GM20431 (cell line): ENCODE results near the gene EIF4E.
"Not testable (repeated sequence)": the region's sequence is repeated elsewhere in the genome, so short reads cannot be mapped to it uniquely, and the experiment has no call there.

Source experiments
- in situ Hi-C: fragments of 300-500 bp; cut with MseI, MboI; formaldehyde crosslinking; loops from one replicate; pipeline ENCODE4 v1.15.0; 2020; ENCODE audit warnings: low sequenced_read_pairs; ENCODE audit not compliant: unreplicated experiment

Gene EIF4E

DNA sequence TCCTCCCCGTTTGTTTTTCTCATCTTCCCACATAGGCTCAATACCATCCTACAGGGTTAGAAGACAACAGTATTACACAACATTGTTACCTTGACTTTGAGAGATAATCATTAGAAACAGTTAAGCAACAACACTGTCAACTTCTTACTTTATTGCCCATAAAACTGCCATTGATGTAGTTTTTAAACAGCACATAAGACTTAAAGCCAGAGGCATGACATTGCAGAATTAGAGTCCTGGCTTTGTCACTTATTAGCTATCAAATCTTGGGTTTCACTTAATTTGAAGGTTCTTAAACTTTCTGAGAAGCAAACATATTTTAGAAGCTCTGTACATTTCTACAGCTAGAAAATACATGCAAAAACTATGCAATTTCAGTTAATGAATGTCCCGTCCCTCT, 41.8 kb downstream of the EIF4E start:
- in situ Hi-C loops = no loop called here

DNA sequence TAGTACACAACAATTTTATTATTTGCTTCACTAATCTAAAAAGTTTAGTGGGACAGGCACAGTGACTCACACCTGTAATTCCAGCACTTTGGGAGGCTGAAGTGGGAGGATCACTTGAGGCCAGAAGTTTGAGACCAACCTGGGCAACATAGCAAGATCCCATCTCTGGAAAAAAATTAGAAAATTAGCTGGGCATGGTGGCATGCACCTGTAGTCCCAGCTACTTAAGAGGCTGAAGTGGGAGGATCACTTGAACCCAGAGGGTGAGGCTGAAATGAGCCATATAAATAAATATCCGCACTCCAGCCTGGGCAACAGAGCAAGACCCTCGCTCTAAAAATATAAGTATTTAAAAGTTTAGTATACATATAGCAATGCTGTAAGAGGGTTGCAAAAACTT, 42.6 kb downstream of the EIF4E start:
- in situ Hi-C loops = not testable (repeated sequence)

DNA sequence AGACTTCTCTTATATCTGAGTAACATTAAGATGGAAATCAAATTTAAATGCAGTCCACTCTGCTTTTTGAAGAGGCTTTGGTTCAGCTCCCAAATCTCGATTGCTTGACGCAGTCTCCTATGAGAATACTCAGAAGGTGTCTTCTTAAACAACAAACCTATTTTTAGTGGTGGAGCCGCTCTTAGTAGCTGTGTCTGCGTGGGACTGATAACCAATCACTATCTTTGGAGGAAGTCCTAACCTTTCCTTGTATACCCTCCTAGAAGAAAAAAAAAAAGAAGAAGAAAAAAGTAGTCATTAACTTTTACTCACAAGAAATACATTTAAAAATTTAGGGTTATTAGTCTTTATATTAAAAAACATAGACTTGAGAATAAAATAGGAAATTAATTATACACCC, 48.0 kb downstream of the EIF4E start:
- in situ Hi-C loops = not testable (repeated sequence)

DNA sequence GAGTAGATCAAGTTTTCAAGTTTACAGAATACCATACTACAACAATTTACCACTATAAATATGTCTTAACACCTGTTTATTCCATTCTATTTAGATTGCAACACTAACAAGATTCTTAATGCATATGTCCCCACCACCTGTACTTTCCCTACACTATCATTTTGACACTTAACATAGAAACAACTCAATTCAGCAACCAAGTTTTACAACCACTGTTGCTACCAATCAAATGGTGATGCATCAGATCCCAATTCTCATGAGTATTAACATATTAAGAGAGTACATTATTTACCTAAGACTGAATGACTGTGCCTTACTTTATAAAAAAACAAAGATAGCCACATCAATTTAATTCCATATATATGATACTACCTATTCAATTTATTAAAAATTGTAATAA, 49.4 kb downstream of the EIF4E start:
- in situ Hi-C loops = no loop called here

DNA sequence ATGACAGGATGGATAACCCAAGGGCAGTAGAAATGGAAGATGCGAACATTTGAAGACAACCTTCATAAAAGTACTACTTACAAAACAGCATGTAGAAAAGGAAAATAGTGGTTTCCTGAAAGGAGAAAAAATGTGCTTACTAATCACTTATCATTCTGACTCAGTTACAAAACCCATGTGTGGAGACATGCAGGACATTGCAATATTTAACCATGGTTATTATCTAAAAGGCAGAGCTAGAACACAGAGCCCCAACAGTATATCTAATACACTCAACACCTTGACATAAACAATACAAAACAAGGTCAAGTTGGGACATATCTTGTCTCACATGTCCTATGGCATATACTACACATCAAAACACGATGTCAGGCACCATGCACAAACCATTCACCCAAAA, 55.9 kb downstream of the EIF4E start:
- in situ Hi-C loops = no loop called here

DNA sequence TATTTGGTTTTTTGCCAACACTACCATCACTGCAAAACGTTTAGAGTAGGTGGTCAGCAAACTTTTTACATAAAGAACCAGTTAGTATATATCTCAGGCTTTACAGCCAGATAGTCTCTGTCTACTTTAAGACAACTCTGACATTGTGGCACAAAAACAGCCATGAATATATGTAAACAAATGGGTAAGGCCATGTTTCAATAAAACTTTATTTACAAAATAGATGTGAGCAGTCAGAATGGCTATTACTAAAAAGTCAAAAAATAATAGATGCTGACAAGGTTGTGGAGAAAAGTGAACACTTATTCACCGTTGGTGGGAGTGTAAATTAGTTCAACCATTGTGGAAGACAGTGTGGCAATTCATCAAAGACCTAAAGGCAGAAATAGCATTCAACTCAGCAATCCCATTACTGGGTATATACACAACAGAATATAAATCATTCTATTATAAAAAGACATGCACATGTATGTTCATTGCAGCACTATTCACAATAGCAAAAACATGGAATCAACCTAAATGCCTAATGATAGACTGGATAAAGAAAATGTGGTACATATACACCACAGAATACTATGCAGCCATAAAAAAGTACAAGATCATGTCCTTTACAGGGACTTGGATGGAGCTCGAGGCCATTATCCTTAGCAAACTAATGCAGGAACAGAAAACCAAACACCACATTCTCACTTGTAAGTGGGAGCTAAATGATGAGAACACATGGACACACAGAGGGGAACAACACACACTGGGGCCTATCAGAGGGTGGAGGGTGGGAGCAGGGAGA, 56.6 kb downstream of the EIF4E start:
- in situ Hi-C loops = not testable (repeated sequence)

DNA sequence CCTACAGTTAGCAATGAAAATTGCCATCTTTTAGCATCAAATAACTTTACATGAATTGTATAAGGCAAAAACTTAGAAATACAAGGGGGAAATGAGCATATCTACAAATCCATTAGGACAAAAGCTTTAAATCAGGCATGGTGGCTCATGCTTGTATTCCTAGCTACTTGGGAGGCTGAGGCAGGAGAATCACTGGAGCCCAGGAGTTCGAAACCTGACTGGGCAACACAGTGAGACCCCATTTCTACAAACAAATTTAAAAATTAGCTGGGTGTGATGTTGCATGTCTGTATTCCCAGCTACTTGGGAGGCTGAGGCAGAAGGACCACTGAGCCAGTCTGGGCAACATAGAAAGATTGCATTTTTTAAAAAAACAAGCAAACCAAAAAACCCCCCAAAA, 61.3 kb downstream of the EIF4E start:
- in situ Hi-C loops = no loop called here

DNA sequence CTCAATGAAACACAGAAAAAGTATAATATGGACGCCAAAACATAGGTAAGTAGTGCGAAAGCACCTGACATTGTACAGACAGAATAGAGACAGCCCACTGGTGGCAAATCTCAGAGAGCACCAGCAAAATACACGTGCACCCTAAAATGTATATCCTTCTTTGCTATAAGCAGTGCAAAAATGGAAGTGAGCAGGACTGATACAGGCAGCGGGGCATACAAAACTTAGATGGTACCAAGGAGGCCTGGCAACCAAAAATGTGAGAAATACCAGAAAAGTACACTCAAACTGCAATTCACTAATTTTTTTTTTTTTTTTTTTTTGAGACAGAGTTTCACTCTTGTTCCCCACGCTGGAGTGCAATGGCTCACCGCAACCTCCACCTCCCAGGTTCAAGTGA, 63.9 kb downstream of the EIF4E start:
- in situ Hi-C loops = no loop called here

DNA sequence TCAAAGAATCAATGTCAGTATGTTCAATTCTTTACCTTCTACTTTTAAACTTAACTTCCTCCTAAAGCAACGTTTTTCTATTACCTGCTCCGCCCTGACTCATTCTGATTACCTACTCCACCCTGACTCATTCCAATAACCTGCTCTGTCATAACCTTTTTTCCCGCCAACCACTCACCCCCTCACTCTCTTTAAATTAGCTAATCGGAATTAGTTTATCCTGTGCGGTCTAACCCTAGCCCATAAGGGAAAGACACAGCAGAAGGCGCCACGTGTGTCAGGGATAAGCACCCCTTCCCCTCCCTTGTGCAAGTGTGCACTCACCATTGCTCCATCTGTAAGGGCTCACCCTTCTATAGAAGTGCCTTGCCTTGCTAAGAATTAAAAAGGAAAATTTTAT, 64.4 kb downstream of the EIF4E start:
- in situ Hi-C loops = no loop called here

DNA sequence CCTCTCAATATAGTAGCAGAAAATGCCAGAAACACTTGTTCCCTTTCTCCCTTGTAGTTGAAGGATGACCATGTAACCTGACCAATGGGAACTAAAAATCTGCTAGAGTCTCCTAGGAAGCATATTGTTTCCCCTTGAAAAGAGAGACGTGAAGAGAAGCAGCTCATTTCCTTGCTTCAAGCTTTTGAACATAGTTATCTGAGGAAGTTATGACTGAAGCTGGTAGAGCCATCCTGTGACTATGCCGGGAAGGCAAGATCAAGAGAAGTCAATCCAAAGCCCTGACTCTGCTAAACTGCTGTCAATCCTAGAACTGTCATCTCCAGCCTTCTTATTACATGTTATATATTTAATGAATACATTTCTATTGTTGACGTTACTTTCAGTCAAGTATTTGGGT, 66.6 kb downstream of the EIF4E start:
- in situ Hi-C loops = no loop called here

DNA sequence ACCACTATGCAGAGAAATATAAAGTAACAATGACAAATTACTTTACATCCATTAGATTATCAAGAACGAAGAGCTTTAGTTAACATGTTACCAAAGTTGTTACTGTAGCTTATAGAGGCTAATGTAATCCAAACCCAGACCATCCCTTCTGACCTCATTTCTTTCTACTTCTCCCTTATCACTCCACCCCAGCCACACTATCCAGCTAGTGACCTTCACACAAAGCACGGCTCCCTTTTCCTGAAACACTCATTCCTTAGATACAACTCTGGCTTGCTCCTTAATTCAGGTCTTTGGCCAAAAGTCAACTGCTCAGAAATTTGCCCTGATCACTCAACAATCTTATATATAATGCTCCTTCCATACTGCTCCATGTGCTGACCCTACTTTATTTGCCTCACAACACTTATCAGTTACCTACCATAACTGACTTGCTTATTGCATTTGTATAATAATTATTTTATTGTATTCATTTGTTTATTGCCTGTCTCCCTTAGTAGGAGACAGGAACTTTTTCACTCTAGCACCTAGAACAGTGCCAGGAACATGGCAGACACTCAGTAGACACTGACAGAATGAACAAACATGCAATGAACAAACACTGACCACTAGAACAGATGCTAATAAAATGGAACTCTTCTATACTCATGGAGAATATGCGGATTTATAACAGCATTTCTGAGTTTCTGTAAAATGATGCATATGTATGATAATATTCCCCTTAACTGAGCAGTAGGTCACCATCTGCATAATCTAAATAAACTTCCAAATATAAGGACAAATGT, 67.6 kb downstream of the EIF4E start:
- in situ Hi-C loops = no loop called here

DNA sequence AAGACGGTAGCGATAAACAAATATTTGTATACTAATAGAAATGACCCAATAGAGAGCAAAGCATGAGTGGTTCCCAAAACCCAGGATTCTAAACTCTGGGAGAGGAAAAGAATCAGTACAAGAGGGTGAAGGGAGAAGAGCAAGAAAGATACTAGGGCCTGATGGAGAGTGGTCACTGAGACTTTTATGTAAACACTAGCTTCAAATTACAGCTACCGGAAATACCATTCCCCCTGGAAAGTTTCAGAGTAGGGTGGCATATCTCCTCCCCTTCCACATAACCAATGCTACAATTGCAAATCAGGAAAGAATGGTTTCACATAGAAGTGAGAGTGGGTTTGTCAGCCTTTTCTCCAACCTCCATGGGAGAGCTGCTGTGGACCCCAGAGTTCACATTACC, 77.1 kb downstream of the EIF4E start:
- in situ Hi-C loops = no loop called here

DNA sequence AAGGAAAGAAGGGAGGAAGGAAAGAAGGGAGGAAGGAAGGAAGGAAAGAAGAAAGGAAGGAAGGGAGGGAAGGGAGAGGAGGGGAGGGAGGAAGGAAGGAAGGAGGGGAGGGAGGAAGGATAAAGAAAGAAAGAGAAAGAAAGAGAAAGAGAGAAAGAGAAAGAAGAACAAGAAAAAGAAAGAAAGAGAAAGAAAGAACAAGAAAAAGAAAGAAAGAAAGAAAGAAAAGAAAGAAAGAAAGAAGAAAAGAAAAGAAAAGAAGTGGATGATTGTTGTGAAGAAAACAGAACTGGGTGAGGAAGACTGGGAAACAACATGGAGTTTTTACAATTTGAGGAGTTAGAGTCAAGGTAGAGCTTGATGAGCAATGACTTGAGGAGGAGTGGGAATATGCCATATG, 78.0 kb downstream of the EIF4E start:
- in situ Hi-C loops = no loop called here

DNA sequence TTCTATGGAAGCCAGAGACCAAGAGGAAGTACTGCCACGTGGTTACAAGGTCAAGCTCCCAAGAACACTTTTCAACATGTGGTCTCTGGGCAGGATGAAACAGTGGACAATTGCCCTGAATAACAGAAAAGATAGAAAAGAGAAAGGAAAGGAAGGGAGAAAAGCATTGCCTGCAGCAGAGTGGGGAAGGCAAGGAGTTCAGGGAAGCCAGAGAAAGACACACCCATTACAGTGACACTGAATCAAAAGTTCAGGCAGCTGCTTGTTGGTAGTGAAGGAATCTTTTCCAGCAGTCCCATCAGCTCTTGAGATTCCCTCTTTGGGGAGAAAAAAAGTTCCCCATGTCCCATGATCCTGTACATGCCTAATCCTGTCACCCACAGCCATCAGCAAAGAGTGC, 80.5 kb downstream of the EIF4E start:
- in situ Hi-C loops = no loop called here

DNA sequence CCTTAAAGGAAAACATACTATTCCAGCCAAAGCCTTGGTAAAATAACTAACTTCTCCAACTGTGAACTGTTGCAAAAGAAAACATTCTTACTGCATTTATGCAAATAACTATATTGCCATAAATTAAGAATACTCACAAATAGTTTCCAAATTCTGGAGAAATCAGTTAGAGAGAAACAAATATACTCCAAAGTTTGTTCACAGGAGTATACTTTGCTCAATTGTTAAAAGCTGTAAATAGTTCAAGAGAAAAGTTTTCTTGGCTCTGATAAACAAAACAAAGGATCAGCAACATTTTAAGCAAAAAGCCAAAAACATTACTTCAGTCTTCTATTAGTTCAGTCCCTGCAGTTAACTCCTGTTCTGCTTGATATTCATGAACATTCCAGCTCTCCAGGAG, 83.0 kb downstream of the EIF4E start:
- in situ Hi-C loops = no loop called here

DNA sequence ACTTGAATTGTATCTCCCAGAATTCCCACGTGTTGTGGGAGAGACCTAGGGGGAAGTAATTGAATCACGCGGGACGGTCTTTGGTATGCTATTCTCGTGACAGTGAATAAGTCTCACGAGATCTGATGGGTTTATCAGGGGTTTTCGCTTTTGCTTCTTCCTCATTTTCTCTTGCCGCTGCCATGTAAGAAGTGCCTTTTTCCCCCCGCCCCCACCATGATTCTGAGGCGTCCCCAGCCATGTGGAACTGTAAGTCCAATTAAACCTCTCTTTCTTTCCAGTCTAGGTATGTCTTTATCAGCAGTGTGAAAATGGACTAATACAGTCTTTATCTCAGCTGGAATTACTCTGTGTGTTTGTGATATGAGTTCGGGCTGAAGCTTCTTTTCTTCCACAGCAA, 86.0 kb downstream of the EIF4E start:
- in situ Hi-C loops = not testable (repeated sequence)

DNA sequence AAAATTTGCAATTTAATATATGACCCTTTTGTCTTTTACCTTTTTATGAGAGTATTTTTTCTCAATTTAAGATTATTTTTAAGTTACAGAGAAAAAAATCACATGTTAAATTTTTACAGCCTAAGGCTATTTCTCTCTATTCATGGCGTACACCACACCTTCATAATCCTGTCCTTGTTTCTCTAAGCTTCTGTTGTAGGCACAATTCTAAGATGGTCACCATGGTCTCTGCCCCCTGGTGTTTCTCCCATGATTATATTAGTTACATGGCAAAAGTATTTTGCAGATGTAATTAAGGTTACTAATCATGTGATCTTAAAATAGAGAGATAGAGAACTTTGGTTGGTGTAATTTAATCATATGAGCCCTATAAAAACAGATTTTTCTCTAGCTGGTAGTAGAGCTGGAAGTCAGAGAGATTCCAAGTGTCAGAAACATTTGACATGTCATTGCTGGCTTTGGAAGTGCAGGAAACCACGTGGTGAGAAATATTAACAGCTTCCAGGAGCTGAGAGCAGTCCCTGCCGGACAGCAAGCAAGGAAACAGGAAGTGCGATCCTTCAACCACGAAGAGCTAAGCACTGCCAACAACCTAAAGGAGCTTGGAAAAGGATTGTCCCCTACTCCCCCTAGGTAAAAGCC, 89.8 kb downstream of the EIF4E start:
- in situ Hi-C loops = no loop called here

DNA sequence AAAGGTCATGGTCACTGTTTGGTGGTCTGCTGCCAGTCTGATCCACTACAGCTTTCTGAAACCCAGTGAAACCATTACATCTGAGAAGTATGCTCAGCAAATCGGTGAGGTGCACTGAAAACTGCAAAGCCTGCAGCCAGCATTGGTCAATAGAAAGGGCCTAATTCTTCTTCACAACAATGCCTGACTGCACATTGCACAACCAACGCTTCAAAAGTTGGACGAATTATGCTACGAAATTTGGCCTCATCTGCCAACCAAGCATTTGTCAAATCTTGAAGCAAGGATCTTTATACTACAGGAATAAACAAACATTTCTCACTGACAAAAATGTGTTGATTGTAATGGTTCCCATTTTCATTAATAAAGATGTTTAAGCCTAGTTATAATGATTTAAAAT, 90.4 kb downstream of the EIF4E start:
- in situ Hi-C loops = no loop called here

DNA sequence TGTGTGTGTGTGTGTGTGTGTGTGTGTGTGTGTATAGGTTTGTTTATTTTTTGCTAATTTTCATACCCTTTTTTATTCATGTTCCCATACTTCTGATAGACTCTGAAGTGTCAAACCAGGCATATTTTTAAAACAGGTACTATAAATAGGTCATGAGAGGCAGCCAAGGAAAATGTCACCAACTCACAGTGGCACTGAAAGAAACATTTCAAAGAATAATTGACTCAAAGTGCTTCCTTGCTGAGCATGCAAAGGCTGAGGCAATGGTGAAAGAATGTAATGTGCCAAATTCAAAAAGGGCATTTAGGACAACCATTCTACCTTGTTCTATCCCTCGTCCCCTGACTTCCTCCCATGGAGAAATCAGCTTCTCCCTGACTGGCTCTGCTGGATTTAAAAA, 95.5 kb downstream of the EIF4E start:
- in situ Hi-C loops = no loop called here

DNA sequence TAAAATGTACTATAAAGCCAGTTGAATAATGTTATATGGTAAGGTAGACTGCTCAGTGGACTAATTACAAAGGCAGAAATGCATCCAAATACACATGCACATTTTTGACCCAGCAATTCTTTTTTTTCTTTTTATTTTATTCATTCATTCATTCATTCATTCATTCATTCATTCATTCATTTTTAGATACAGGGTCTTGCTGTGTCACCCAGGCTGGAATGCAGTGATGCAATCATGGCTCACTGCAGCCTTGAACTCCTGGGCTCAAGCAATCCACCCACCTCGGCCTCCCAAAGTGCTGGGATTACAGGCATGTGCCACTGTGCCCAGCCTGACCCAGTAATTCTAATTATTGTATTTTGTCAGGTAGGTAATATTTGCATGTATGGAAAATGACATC, 97.9 kb downstream of the EIF4E start:
- in situ Hi-C loops = not testable (repeated sequence)
